A549 (cell line): ENCODE data around the gene DOK6. TPM values are rescaled to one million over a fixed set of nuclear protein-coding genes. Genes with fewer than 3 reads are reported as not detected.
"Not testable (repeated sequence)": the region's sequence is repeated elsewhere in the genome, so short reads cannot be mapped to it uniquely, and the experiment has no call there.

ENCODE experiments used
- ATAC-seq, 2 experiments: fragments of 200-7000 bp in 1 of 2; fragments of >200 bp in 1 of 2; cut with Nextera tagmentation in 1 of 2; cut with Tn5 transposase in 1 of 2; 3 replicates each; pipeline versions ENCODE4 v1.8.0 to v1.9.1; 2018 to 2020; ENCODE audit warnings: mild to moderate bottlenecking in 1 of 2, moderate library complexity in 1 of 2
- CTCF ChIA-PET: fragments of 300-600 bp; sonication (Branson Sonifier 250); formaldehyde crosslinking; extraction: SDS; loops from one replicate; lab custom pipeline; 2021; ENCODE audit warnings: antibody characterized with exemption, inconsistent platforms; lab: Yijun Ruan, JAX
- POLR2A ChIA-PET: fragments of 350-600 bp; formaldehyde crosslinking; extraction: SDS; loops from one replicate; lab custom pipeline; 2021; ENCODE audit warnings: antibody characterized with exemption, inconsistent platforms; lab: Yijun Ruan, JAX
- DNase-seq, 2 experiments: peaks; one replicate each; pipeline versions ENCODE4 v3.0.0 to v3.0.0-alpha.2; 2011 to 2016; ENCODE audit warnings: low read depth in 1 of 2, low spot score in 1 of 2
- FAIRE-seq: peaks from 2 replicates; lab custom pipeline; 2011; peaks lifted over from hg19 to GRCh38; lab: Jason Lieb, UNC
- H3K27ac ChIP-seq, 2 experiments: fragments of >200 bp; sonication (Bioruptor Twin); formaldehyde crosslinking; 3 replicates each; pipeline ENCODE4 v1.5.1; 2016 to 2017
- H3K4me1 ChIP-seq: fragments of >200 bp; sonication (Bioruptor Twin); formaldehyde crosslinking; 3 replicates; pipeline ENCODE4 v1.6.1; 2016
- H3K4me2 ChIP-seq: fragments of >200 bp; sonication (Bioruptor Twin); formaldehyde crosslinking; 3 replicates; pipeline ENCODE4 v1.6.1; 2016
- H3K4me3 ChIP-seq: fragments of >200 bp; sonication (Bioruptor Twin); formaldehyde crosslinking; 3 replicates; pipeline ENCODE4 v1.5.1; 2016
- H3K9me3 ChIP-seq: fragments of >200 bp; sonication (Bioruptor Twin); formaldehyde crosslinking; 3 replicates; pipeline ENCODE4 v1.6.1; 2016
- CTCF ChIP-seq: fragments of >200 bp; sonication (Bioruptor Twin); formaldehyde crosslinking; IDR thresholded peaks from 3 replicates; pipeline ENCODE4 v1.5.1; 2016
- ELK1 ChIP-seq: fragments of 150-350 bp; IDR thresholded peaks from 2 replicates; pipeline ENCODE4 v1.6.1; 2014; ENCODE audit warnings: low read depth, mild to moderate bottlenecking, low read length
- FOSL2 ChIP-seq, 2 experiments: fragments of 450-650 bp in 1 of 2; fragments of >200 bp in 1 of 2; sonication (Bioruptor Twin) in 1 of 2; formaldehyde crosslinking; IDR thresholded peaks; 2 replicates each; pipeline versions ENCODE4 v1.5.0 to v1.6.1; 2016 to 2020; ENCODE audit warnings: mild to moderate bottlenecking in 1 of 2, moderate library complexity in 1 of 2
- HDAC2 ChIP-seq: fragments of 200-600 bp; sonication (generic); IDR thresholded peaks from 2 replicates; pipeline ENCODE4 v1.6.1; 2016
- HOXB5 ChIP-seq: fragments of 250-450 bp; sonication (Bioruptor Pico); IDR thresholded peaks from 2 replicates; pipeline ENCODE4 v1.5.0; 2020; ENCODE audit warnings: mild to moderate bottlenecking, moderate library complexity
- KDM5A ChIP-seq: fragments of 200-600 bp; sonication (generic); IDR thresholded peaks from 2 replicates; pipeline ENCODE4 v1.6.1; 2016; ENCODE audit warnings: antibody characterized with exemption, mild to moderate bottlenecking
- MAZ ChIP-seq: fragments of 150-350 bp; IDR thresholded peaks from 2 replicates; pipeline ENCODE4 v1.6.1; 2014; ENCODE audit warnings: antibody characterized with exemption, low read depth, low read length, borderline replicate concordance
- MYC ChIP-seq: IDR thresholded peaks from 2 replicates; pipeline ENCODE4 v1.6.1; 2012; ENCODE audit warnings: mild to moderate bottlenecking, inconsistent platforms, low read length, improper control_type of control experiment, borderline replicate concordance
- POLR2A ChIP-seq: IDR thresholded peaks from 2 replicates; pipeline ENCODE4 v1.6.1; 2012; ENCODE audit warnings: mild to moderate bottlenecking, low read length
- RCOR1 ChIP-seq: fragments of 150-350 bp; IDR thresholded peaks from 2 replicates; pipeline ENCODE4 v1.6.1; 2014; ENCODE audit warnings: antibody characterized with exemption, low read length, low read depth
- SMC3 ChIP-seq: fragments of >200 bp; sonication (Bioruptor Twin); formaldehyde crosslinking; IDR thresholded peaks from 3 replicates; pipeline ENCODE4 v1.6.1; 2018; ENCODE audit warnings: inconsistent platforms
- ZC3H11A ChIP-seq: fragments of 450-650 bp; IDR thresholded peaks from 2 replicates; pipeline ENCODE4 v1.6.1; 2014; ENCODE audit warnings: antibody characterized with exemption, mild to moderate bottlenecking
- ZSCAN20 ChIP-seq: fragments of 250-450 bp; sonication (Bioruptor Pico); IDR thresholded peaks from 2 replicates; pipeline ENCODE4 v1.8.0; 2022; ENCODE audit warnings: mild to moderate bottlenecking, moderate library complexity
- WGBS: methylation state at CpG from one replicate; pipeline ENCODE4 v1.1.6; 2017; ENCODE audit errors: missing lambda C conversion rate; 5-methylcytosine and 5-hydroxymethylcytosine counted together
- polyA plus RNA-seq, 4 experiments: library from polyadenylated mRNA; depleted of rRNA in 3 of 4; stranded (reverse); fragments of >200 nt; fragmentation: RNase III in 1 of 4; extraction: RNeasy Plus Mini Kit Qiagen cat#74134 plus additional on column Dnase treatment in 1 of 4; gene quantifications; 2 replicates in 3 of 4; 3 replicates in 1 of 4; pipeline ENCODE4 v1.2.3, GENCODE V29; 2011 to 2017
- TF ChIP-seq, protein P1 (sequence below): fragments of 450-650 bp; IDR thresholded peaks from 2 replicates; pipeline ENCODE4 v1.6.1; 2014; ENCODE audit warnings: antibody characterized with exemption
- TF ChIP-seq, protein P2 (sequence below): IDR thresholded peaks from 2 replicates; pipeline ENCODE4 v1.6.1; 2012

Gene DOK6
- polyA plus RNA-seq, 2 of the 4 experiments (the other 2 are of a cell fraction) = not detected

- Histone ChIP-seq H3K9me3 (no peaks in the 10 kb centered on the region), H3K4me2 (no peak overlapping the region), H3K4me3 (no peak overlapping the region), H3K27ac (no peak overlapping the region), H3K4me1 (no peaks in the 10 kb centered on the region)
- FAIRE-seq (no peak), DNase-seq (no peak), ATAC-seq (no peak)
- CTCF ChIA-PET = interaction anchor here (1.4 kb wide), 1 partner anchor 10 kb away, joined by 3 read pairs; no protein-coding TSS in a partner anchor
- 73% methylated on average over 5 of the region's 5 CpGs for WGBS
- POLR2A ChIA-PET = no interaction called here
- no peak for TF ChIP-seq HOXB5 (CRISPR knock-in tag)
- no peak for TF ChIP-seq RCOR1
- no peak for TF ChIP-seq SMC3
- TF ChIP-seq, protein P1, sequence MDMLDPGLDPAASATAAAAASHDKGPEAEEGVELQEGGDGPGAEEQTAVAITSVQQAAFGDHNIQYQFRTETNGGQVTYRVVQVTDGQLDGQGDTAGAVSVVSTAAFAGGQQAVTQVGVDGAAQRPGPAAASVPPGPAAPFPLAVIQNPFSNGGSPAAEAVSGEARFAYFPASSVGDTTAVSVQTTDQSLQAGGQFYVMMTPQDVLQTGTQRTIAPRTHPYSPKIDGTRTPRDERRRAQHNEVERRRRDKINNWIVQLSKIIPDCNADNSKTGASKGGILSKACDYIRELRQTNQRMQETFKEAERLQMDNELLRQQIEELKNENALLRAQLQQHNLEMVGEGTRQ = no peak
- no peak for TF ChIP-seq ZSCAN20
- no peak for TF ChIP-seq FOSL2 (IDR thresholded peaks at IDR 0.05)
- TF ChIP-seq FOSL2 (CRISPR knock-in tag; IDR thresholded peaks at IDR 0.05) = no peak
- no peak for TF ChIP-seq ZC3H11A
- no peak for TF ChIP-seq KDM5A
- TF ChIP-seq MYC = no peak
- TF ChIP-seq CTCF = no peak
Measured at GRCh38 chr18:69858897-69859296, 458.2 kb downstream of the DOK6 start.

DNA sequence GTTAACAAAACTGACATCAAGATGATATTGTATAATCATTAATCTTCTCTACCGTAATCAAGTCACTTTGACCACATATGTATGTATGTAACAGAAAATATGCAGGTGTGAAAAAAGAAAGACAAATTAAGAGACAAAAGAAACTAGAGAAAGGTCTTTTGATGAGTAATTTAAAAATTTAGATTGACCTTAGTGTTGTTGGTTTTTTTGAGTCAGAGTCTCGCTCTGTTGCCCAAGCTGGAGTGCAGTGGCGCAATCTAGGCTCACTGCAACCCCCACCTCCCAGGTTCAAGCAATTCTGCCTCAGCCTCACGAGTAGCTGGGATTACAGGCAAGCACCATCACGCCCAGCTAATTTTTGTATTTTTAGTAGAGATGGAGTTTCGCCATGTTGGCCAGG is 464.1 kb downstream of the DOK6 start:
- ATAC-seq, H3K27ac ChIP-seq, H3K9me3 ChIP-seq, H3K4me3 ChIP-seq, FAIRE-seq, POLR2A ChIA-PET, DNase-seq, H3K4me1 ChIP-seq, H3K4me2 ChIP-seq: not testable (repeated sequence)
- CTCF ChIA-PET = interaction anchor here (0.6 kb wide), 1 partner anchor 55 kb away, joined by 4 read pairs; no protein-coding TSS in a partner anchor
- WGBS = 88% methylated on average over 6 of the region's 6 CpGs

DNA sequence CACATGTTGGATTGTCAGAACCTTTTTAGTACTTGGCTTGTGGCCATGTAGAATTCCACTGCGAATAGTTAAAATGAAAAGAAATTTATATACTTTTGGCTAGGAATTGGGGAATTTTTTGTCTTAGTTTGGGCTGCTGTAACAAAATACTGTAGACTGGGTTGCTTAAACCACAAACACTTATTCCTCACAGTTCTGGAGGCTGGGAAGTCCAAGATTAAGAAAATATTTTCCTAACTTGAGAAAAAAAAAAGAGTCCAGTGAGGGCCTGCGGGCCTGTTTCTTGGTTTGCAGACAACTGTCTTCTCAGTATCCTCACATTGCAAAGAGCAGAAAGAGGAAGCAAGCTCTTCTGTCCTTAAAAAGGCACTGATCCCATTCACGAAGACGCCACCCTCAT is 465.1 kb downstream of the DOK6 start:
- ChIA-PET POLR2A (no interaction called here), CTCF (no interaction called here)
- DNase-seq (no peak), ATAC-seq (no peak), FAIRE-seq (no peak)
- Histone ChIP-seq H3K4me3 (no peak overlapping the region), H3K4me1 (no peaks in the 10 kb centered on the region), H3K27ac (no peak overlapping the region), H3K4me2 (no peak overlapping the region), H3K9me3 (no peaks in the 10 kb centered on the region)
- TF ChIP-seq ZC3H11A (no peak), MAZ (no peak), HDAC2 (no peak), POLR2A (no peak), ELK1 (no peak)
- TF ChIP-seq, protein P2, sequence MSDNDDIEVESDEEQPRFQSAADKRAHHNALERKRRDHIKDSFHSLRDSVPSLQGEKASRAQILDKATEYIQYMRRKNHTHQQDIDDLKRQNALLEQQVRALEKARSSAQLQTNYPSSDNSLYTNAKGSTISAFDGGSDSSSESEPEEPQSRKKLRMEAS = no peak
- 71% methylated on average over 4 of the region's 4 CpGs for WGBS

DNA sequence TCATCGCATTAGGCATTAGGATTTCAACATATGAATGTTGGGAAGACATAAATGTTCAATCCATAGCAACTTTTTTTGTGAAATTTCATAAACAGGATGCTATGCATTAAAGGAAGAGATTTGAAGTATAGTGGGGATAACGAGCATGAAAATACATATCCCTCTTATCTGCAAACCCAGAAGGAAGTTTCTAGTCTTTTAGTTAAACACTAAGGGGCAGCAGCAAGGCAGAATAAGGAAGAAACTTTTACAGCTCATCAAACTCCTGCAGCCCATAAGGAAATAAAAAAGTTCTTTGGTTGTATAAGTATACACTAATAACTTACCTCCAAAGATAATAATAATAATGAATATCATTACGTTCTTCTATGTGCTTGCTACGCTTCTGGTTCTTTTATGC is 465.5 kb downstream of the DOK6 start:
- Histone ChIP-seq H3K4me1 (no peaks in the 10 kb centered on the region), H3K4me3 (no peak overlapping the region), H3K9me3 (no peaks in the 10 kb centered on the region), H3K27ac (no peak overlapping the region), H3K4me2 (no peak overlapping the region)
- ChIA-PET POLR2A (no interaction called here), CTCF (no interaction called here)
- DNase-seq = no peak
- WGBS = 89% methylated on average over 4 of the region's 4 CpGs
- ATAC-seq = no peak
- TF ChIP-seq KDM5A = no peak
- FAIRE-seq = no peak
